Stimulated activated CD8-positive, alpha-beta memory T cell treated with anti-CD3 and anti-CD28 coated beads, Interleukin-15, amount 100 ng/mL, for 1 hour (primary cell): ENCODE data around the gene DAPK2.

Experiments
- DNase-seq: peaks from one replicate; pipeline ENCODE4 v3.0.0-alpha.2; 2020; ENCODE audit warnings: low read depth

DAPK2 gene

GRCh38 chr15:63942486-63943365 lies 103.6 kb downstream of the DAPK2 start:
- DNase-seq, result no peak

DNA sequence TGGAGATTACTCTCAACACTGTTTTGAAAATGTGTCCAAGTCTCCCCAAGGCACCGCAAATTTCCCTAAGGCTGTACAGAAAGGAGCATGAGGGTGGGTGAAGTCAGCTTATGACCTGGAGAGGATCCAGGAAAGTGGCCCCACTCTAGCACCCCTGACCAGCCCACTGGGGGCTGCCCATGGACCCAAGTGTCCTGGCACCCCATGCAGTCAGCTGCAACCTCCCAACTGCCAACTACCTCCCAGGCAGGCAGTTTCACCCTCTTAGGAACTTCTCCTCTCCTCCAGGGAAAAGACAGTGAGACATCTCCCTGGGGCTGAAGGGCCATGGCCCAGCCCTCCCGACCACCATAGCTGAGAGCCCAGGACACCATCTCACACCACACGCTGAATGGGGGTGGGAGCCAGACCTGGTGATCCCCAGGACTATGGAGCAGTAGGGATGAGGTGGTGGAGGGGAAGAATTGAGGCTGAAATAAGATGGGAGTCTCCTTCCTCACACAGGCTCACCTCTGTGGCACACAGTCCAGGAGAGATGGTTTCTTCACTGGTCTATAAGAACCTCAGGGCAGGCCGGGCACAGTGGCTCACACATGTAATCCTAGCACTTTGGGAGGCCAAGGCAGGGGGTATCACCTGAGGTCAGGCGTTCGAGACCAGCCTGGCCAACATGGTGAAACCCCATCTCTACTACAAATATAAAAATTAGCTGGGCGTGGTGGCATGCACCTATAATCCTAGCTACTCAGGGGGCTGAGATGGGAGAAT lies 104.4 kb downstream of the DAPK2 start:
- no peak for DNase-seq

- DNase-seq, result no peak
These were observed 105.2 kb downstream of the DAPK2 start for GRCh38 chr15:63940966-63941620.

DNA sequence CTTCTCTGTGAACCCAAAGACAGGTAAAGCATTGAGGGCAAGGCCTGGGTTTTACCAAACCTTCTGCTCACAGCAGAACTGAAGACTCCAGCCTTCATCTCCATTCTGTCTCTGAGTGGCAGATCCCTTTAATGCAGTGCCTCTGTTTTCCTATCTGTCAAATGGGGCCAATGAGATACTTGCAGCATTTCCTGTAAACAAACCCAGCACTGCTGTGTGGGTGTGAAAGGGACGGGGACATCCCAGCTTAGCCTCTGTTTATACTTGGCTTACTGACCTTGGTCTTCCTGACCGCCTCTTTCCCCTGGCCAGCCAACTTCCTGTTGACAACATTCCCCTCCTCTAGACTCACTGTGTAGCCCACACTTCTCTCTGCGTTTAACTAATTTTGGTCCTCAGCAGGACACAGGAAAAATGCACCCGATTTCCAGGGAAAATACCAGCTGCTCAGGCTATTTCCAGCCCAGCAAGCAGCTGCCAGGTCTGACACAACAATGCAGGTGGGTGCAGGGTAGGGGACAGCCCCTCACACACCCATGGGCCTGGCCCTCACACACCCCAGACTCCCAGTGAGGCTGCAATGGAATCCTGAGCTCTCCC lies 106.7 kb downstream of the DAPK2 start:
- DNase-seq, result no peak

- no peak for DNase-seq
These were observed 107.7 kb downstream of the DAPK2 start for GRCh38 chr15:63938486-63939061.

DNA sequence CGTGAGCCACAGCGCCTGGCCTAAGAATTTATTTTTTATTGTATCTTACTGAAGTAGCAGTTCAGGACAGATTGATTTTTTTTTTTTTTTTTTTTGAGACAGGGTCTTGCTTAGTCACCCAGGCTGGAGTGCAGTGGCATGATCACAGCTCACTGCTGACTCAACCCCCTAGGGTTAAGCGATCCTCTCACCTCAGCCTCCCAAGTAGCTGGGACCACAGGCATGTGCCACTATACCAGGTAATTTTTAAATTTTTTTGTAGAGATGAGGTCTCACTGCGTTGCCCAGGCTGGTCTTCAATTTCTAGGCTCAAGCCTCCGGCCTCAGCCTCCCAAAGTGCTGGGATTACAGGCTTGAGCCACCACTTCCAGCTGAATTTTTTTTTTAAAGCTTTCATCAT lies 112.8 kb downstream of the DAPK2 start:
- DNase-seq, result no peak

- no peak for DNase-seq
These were observed 114.7 kb downstream of the DAPK2 start for GRCh38 chr15:63931556-63931955.

- no peak for DNase-seq
These were observed 116.3 kb downstream of the DAPK2 start for GRCh38 chr15:63930034-63930433.

- DNase-seq, result no peak
These were observed 118.0 kb downstream of the DAPK2 start for GRCh38 chr15:63928185-63928842.

- no peak for DNase-seq
These were observed 122.0 kb downstream of the DAPK2 start for GRCh38 chr15:63923993-63924950.

DNA sequence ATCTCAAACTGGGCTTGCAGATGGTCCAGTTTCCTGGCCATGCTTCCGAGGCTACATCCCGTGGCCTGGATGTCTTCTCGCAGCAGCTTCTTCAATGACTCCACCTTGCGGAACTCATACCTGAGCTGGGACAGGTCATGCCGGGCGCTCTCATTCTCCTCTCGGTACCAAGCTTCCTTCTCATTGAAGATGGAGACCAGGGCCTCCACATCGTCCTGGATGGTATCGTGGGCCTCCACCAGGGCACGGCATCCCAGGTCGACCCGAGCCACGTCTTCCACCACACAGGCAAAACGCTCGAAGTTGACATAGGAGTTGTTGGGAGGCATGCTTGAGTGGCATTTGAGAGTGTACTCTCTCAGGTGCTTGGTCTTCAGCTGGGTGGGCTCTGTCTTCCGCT lies 123.4 kb downstream of the DAPK2 start:
- no peak for DNase-seq

- DNase-seq, result no peak
These were observed 123.9 kb downstream of the DAPK2 start for GRCh38 chr15:63922261-63922904.

GRCh38 chr15:63920504-63921175 lies 125.6 kb downstream of the DAPK2 start:
- no peak for DNase-seq

DNA sequence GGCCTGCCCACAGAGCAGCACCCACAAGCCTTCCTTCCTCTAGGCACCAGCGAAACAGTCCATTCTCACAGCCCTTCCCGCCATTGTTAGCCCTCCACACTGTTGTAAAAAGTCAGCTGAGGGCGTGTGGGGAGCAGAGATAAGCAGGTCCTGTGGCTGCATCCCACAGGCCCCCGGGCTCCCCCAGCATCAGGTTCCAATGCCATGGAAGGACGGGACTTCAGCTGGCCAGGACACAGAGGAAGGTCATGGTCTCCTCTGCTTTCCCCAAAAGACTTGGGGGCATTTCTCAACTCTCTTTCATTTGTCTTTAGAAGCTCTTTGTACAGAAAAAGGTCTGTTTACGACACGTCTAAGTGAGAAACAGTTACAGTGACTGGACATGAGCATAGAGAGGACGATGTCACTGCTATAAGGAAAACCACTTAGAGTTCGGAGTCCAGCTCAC lies 127.4 kb downstream of the DAPK2 start:
- DNase-seq, result no peak

GRCh38 chr15:63918317-63918672 lies 128.0 kb downstream of the DAPK2 start:
- no peak for DNase-seq

DNA sequence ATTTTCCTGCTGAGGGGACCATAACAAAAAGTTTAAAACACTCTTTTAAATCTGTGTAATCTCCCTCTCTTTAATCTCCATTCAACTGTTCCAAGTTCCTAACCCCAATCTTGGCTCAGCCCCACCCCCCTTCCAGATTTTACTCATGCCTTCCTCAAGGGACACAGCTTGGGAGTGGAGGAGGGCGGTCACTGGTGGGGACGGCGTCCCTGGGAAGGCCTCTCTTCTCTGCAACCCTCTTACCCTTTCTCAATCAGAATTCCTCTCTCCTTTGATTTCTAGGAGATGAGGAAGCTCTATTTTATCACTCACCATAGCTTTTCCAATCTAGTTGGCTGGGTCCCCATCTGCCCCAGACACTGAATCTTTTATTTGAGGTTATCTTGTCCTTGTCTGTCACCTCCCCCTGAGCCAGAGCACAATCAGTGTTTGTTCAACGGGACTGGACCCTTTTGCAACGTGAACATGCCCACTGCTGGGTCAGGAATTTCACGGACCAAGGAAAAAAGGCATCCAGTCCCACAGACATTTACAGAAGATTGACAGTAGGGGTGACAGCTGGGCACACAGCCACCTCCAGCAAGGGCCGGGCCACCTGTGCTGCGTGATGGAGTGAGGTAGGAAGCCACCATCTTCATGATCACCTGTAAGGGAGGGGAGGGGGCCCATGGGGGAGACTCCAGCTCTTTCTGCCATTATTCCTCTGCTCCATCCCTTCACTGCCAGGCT lies 128.5 kb downstream of the DAPK2 start:
- DNase-seq, result no peak

DNA sequence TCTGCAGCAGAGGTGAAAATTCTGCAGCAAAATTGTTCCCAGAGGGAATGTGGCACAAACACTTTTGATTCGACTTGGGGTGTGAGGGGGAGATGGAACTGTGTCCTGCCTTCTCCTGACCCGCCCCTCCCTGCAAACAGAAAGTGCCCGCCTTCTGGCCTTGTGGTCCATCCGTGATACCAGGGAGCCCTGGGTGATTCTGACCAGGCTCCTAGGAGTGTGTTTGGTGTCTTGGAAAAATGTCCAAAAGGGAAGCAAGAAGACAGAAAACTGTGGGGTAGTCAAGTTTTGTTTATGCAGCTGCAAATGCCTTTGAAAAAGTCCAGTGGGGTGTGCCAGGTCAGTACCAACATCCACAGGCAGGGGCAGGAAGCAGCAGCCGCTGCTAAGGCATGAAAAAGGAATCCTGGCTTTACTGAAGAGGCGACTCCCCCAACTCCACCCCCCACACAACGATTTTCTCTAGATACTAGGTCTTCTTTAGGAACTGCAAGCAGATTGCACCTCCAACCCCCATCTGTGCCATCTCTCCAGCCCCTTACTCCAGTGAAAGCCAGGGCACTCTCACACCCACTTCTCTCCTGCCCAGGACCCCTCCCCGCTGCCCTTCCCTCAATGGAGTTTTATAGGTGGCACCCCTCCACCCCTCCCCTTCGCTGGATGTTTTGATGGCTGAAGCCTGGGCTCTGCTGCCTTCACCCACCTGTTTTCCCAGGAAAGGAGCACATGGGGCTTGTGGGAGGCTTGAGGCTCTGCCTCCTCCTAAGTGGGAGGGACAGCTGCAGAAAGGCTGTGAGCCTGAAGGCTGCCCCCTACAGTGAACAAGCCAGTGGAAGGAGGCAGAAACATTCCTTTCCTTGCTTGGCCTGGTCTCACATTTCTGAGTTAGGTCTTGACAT lies 130.2 kb downstream of the DAPK2 start:
- DNase-seq, result no peak
